Endodermal cell (in vitro differentiated cells): Measurements from ENCODE around the gene HHATL. TPM values are rescaled to one million over a fixed set of nuclear protein-coding genes. Genes with fewer than 3 reads are reported as not detected.

Source experiments
- DNase-seq: peaks from one replicate; pipeline ENCODE4 v3.0.0-alpha.2; 2017
- H3K27ac ChIP-seq: 2 replicates; pipeline ENCODE4 v1.5.1; 2013; ENCODE audit warnings: mild to moderate bottlenecking, low read depth, low read length, moderate library complexity
- H3K27me3 ChIP-seq: 2 replicates; pipeline ENCODE4 v1.6.1; 2013; ENCODE audit warnings: mild to moderate bottlenecking, low read length, moderate library complexity; ENCODE audit not compliant: insufficient read depth, control insufficient read depth, poor library complexity, severe bottlenecking
- H3K36me3 ChIP-seq: 2 replicates; pipeline ENCODE4 v1.7.0; 2013; ENCODE audit warnings: mild to moderate bottlenecking, low read length, moderate library complexity; ENCODE audit not compliant: control insufficient read depth, insufficient read depth
- H3K4me1 ChIP-seq: one replicate; pipeline ENCODE4 v1.7.0; 2013; ENCODE audit warnings: low read length; ENCODE audit not compliant: control insufficient read depth, insufficient read depth
- H3K4me3 ChIP-seq: 2 replicates; pipeline ENCODE4 v1.5.1; 2013; ENCODE audit warnings: mild to moderate bottlenecking, low read length, moderate library complexity
- H3K9ac ChIP-seq: 2 replicates; pipeline ENCODE4 v1.6.1; 2013; ENCODE audit warnings: mild to moderate bottlenecking, low read length, moderate library complexity; ENCODE audit not compliant: poor library complexity, severe bottlenecking; ENCODE audit errors: extremely low read depth
- H3K9me3 ChIP-seq: 2 replicates; pipeline ENCODE4 v1.6.1; 2013; ENCODE audit warnings: mild to moderate bottlenecking, low read length, moderate library complexity; ENCODE audit not compliant: control insufficient read depth
- H3K27ac Mint-ChIP-seq: 2 replicates; pipeline ENCODE4 v1.8.0; 2020; ENCODE audit warnings: mixed read lengths
- H3K27me3 Mint-ChIP-seq: 2 replicates; pipeline ENCODE4 v1.8.0; 2021; ENCODE audit warnings: mild to moderate bottlenecking, mixed read lengths; ENCODE audit not compliant: insufficient read depth
- H3K36me3 Mint-ChIP-seq: 2 replicates; pipeline ENCODE4 v1.8.0; 2020; ENCODE audit warnings: low read depth, mixed read lengths
- H3K4me1 Mint-ChIP-seq: 2 replicates; pipeline ENCODE4 v1.8.0; 2020; ENCODE audit warnings: mixed read lengths
- H3K4me3 Mint-ChIP-seq: 2 replicates; pipeline ENCODE4 v1.8.0; 2020; ENCODE audit warnings: mild to moderate bottlenecking, moderate library complexity, mixed read lengths
- H3K9me3 Mint-ChIP-seq: 2 replicates; pipeline ENCODE4 v1.8.0; 2020; ENCODE audit warnings: mild to moderate bottlenecking, mixed read lengths
- CTCF ChIP-seq: fragments of 200-600 bp; sonication (generic); conservative IDR thresholded peaks from 2 replicates; pipeline ENCODE4 v1.5.0; 2021; ENCODE audit warnings: antibody characterized with exemption, mild to moderate bottlenecking
- WGBS, 2 experiments: methylation state at CpG; one replicate each; pipeline versions ENCODE4 v1.1.5 to v1.1.7; 2013; ENCODE audit warnings: missing lambda C conversion rate in 2 of 2, mixed read lengths in 1 of 2; ENCODE audit not compliant: insufficient coverage in 1 of 2, insufficient read length in 1 of 2; 5-methylcytosine and 5-hydroxymethylcytosine counted together
- total RNA-seq, 2 donors: library from RNA; stranded (reverse); fragmentation: NEBNext Ultra II Directional in 1 of 2; extraction: Animal tissue kit (Norgen Biotek cat#: 25700) in 1 of 2; gene quantifications; 2 replicates in 1 of 2; 3 replicates in 1 of 2; pipeline ENCODE4 v1.2.1, GENCODE V29; 2021

Gene HHATL
- total RNA-seq, 2 donors from 2014 or later: not detected

DNA sequence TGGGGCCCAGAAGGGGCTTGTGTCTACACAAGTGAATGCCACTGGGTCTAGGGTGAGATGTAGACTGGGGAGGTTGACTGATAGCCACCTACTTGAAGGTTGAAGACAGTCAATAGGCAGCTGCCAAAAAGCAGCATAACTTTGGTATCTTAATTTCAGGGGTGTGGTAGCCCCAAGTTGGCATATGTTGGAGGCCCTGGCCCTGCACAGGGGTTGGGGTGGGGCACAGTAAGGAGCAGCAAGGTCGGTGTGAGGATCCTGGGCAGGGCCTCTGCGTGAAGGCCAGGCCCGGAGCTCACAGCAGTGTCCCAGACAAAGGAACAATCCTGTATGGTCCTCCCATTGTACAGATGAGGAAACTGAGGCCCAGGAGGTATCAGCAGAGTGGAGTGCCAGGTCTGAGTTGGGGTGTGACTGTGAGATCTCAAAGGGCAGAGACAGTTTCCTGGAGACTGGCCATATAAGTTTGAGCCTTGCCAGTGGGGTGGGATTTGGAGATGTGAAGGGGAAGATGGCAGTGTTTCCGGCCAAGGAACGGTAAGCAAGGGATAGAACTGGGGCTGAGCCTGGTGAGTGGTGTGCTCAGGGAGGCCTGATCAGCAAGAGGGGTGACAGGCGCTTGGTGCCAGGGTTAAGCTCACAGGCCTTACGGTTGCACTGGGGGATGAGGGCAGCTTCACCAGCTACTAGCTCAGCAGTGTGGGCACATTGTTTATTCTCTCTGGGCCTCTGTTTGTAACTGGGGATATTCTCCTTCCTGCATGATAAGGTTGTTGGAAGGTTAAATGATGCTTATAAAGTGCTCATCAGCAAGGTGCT lies 15.6 kb downstream of the HHATL start:
- H3K27me3 Mint-ChIP-seq: peaks cover 3% of the 10 kb centered on the region
- Histone ChIP-seq H3K27ac (no peak overlapping the region), H3K36me3 (no peaks in the 10 kb centered on the region), H3K4me1 (no peaks in the 10 kb centered on the region), H3K9ac (no peak overlapping the region), H3K27me3 (no peaks in the 10 kb centered on the region), H3K9me3 (no peaks in the 10 kb centered on the region), H3K4me3 (no peak overlapping the region)
- H3K27ac Mint-ChIP-seq: no peak overlapping the region
- no peak for DNase-seq
- H3K36me3 Mint-ChIP-seq: no peaks in the 10 kb centered on the region
- no peak for TF ChIP-seq CTCF
- peaks cover 1% of the 10 kb centered on the region for H3K4me1 Mint-ChIP-seq
- no peak overlapping the region for H3K4me3 Mint-ChIP-seq
- H3K9me3 Mint-ChIP-seq: no peaks in the 10 kb centered on the region
- 87 to 89% methylated on average over 5 to 7 of the region's 7 CpGs for WGBS, 2 experiments

- 88 to 95% methylated on average over 60 to 80 of the region's 80 CpGs for WGBS, 2 experiments
Measured at GRCh38 chr3:42685891-42686820, 16.4 kb downstream of the HHATL start.

More at GRCh38 chr3:42685891-42686820, 16.4 kb downstream of the HHATL start:
- Mint-ChIP-seq H3K9me3 (no peaks in the 10 kb centered on the region), H3K36me3 (no peaks in the 10 kb centered on the region), H3K27ac (no peak overlapping the region), H3K4me3 (no peak overlapping the region), H3K27me3 (no peaks in the 10 kb centered on the region), H3K4me1 (peaks cover 1% of the 10 kb centered on the region)
- Histone ChIP-seq H3K4me3 (no peak overlapping the region), H3K36me3 (no peaks in the 10 kb centered on the region), H3K9ac (no peak overlapping the region), H3K27me3 (no peaks in the 10 kb centered on the region), H3K9me3 (no peaks in the 10 kb centered on the region), H3K4me1 (no peaks in the 10 kb centered on the region), H3K27ac (no peak overlapping the region)
- DNase-seq: no peak
- TF ChIP-seq CTCF: no peak
